ENCODE results near the gene NPHS2.

GRCh38 chr1:179589509-179589908 is 13.8 kb upstream of the NPHS2 start:
- TF ChIP-seq, protein P1, sequence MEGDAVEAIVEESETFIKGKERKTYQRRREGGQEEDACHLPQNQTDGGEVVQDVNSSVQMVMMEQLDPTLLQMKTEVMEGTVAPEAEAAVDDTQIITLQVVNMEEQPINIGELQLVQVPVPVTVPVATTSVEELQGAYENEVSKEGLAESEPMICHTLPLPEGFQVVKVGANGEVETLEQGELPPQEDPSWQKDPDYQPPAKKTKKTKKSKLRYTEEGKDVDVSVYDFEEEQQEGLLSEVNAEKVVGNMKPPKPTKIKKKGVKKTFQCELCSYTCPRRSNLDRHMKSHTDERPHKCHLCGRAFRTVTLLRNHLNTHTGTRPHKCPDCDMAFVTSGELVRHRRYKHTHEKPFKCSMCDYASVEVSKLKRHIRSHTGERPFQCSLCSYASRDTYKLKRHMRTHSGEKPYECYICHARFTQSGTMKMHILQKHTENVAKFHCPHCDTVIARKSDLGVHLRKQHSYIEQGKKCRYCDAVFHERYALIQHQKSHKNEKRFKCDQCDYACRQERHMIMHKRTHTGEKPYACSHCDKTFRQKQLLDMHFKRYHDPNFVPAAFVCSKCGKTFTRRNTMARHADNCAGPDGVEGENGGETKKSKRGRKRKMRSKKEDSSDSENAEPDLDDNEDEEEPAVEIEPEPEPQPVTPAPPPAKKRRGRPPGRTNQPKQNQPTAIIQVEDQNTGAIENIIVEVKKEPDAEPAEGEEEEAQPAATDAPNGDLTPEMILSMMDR (IDR thresholded peaks at IDR 0.05), result no peak
- no peak for TF ChIP-seq POLR2A (IDR thresholded peaks at IDR 0.05)
